Measurements from ENCODE around the gene PACRG. TPM values are rescaled to one million over a fixed set of nuclear protein-coding genes. Genes with fewer than 3 reads are reported as not detected.
A peak's percentile ranks its signal among the peaks of the same experiment; 100 is the strongest.

The PACRG gene
- total and polyA plus RNA-seq, 2 donors (not counting 3 experiments of a cell fraction or from before 2014, with no cell fraction given) = 0.08 TPM; not detected in 1

DNA sequence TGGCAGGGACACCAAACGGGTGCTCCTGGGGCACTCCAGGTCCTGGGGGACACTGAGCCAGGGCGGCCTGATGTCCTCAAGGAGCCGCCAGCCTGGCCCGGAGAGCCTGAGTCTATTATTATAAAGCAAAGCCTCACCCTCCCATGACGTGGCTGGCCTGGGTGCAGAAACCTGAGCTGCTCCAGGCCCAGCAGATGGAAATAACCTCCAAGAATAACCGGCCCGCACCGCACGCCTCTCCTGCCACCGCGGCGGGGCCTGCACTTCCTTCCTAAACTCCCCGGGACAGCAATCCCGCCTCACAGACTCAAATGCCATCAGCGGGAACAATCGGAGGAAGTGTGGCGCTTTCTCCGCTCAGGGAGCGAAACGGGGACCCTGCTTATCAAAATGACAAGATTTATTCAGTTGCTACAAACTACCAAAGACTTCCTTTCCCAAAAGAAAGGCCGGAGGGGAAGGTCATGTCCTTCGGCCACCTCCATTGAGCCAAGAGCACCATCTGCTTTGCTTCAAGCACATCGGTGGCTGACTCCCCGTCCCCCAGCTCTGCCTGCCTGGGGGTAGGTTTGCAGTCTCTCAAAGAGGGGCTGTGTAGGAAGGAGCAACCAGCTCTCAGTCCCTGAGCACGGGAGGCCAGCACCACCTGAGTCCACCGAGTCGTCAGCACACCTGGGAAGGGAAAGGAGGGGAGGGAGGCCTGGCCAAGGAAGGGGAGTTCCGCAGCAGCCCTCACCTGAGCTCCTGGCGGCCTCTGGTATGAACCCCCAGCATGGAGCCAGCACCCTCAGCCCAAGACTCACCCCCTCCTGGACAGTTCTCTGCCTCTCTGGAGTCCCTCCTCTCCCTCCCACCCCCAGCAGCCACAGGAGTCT is 608.1 kb downstream of the PACRG start:
- intact Hi-C loops (cut with micrococcal nuclease) = loop anchor here (1.0 to 2.0 kb wide), 11 partner anchors 12 to 762 kb away; no protein-coding TSS in a partner anchor
- dilution Hi-C loops (cut with MboI; ENCODE audit: extremely low pct_ligation_motif_present, low sequenced_read_pairs) = no loop called here
- Histone ChIP-seq H3K4me3 (replicated peaks in 1 of 3; ENCODE audit: insufficient read depth in 1 of 3, low read depth in 1 of 3, low read length in 3 of 3) (no peak overlapping the region), H4K20me1 (replicated peaks; ENCODE audit: control insufficient read depth, extremely low read depth, insufficient read depth, low read length) (no peaks in the 10 kb centered on the region), H3K9me1 (replicated peaks; ENCODE audit: control insufficient read depth, extremely low read depth, insufficient read depth, low read length) (no peaks in the 10 kb centered on the region), H3K36me3 (ENCODE audit: control insufficient read depth in 2 of 2, extremely low read depth in 1 of 2, insufficient read depth in 2 of 2, low read length in 2 of 2) (no peaks in the 10 kb centered on the region), H3K9ac (replicated peaks; ENCODE audit: extremely low read depth, insufficient read depth, low read length) (peak overlapping the region; percentile 70), H3K9me3 (replicated peaks; ENCODE audit: control insufficient read depth, insufficient read depth, low read length) (no peaks in the 10 kb centered on the region), H3K27ac (ENCODE audit: insufficient read depth, low read depth, low read length) (peak overlapping the region; percentile 95), H3K79me2 (ENCODE audit: control insufficient read depth, insufficient read depth, low read length) (no peaks in the 10 kb centered on the region), H3K4me1 (ENCODE audit: control insufficient read depth, extremely low read depth, insufficient read depth, low read length) (peaks cover 23% of the 10 kb centered on the region), H3K27me3 (ENCODE audit: control insufficient read depth in 2 of 2, insufficient read depth in 2 of 2, low read length in 2 of 2) (no peaks in the 10 kb centered on the region), H2AFZ (ENCODE audit: low read depth, low read length) (peak overlapping the region; percentile 76), H3K4me2 (ENCODE audit: insufficient read depth, low read length) (no peak overlapping the region)
- TF ChIP-seq EZH2 (IDR thresholded peaks at IDR 0.05; ENCODE audit: borderline replicate concordance, low read depth, low read length, severe bottlenecking) (no peak), POLR2A (IDR thresholded peaks at IDR 0.05; ENCODE audit: low read depth, low read length) (peak; percentile 11), MYC (IDR thresholded peaks at IDR 0.05; ENCODE audit: low read depth, low read length) (no peak), POLR2AphosphoS5 (IDR thresholded peaks at IDR 0.05; ENCODE audit: insufficient read depth, low read depth, low read length) (peak; percentile 63), GATA2 (IDR thresholded peaks at IDR 0.05; ENCODE audit: insufficient read depth, insufficient read length, low read depth, low read length) (peak; percentile 83), JUN (IDR thresholded peaks at IDR 0.05; ENCODE audit: borderline replicate concordance, insufficient read depth, insufficient read length, low read depth) (no peak), FOS (IDR thresholded peaks at IDR 0.05; ENCODE audit: borderline replicate concordance, insufficient read depth, low read length) (peak; percentile 35)
- TF ChIP-seq, protein P1, sequence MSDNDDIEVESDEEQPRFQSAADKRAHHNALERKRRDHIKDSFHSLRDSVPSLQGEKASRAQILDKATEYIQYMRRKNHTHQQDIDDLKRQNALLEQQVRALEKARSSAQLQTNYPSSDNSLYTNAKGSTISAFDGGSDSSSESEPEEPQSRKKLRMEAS (IDR thresholded peaks at IDR 0.05; ENCODE audit: insufficient read depth, insufficient read length) = no peak
- TF ChIP-seq, protein P2, sequence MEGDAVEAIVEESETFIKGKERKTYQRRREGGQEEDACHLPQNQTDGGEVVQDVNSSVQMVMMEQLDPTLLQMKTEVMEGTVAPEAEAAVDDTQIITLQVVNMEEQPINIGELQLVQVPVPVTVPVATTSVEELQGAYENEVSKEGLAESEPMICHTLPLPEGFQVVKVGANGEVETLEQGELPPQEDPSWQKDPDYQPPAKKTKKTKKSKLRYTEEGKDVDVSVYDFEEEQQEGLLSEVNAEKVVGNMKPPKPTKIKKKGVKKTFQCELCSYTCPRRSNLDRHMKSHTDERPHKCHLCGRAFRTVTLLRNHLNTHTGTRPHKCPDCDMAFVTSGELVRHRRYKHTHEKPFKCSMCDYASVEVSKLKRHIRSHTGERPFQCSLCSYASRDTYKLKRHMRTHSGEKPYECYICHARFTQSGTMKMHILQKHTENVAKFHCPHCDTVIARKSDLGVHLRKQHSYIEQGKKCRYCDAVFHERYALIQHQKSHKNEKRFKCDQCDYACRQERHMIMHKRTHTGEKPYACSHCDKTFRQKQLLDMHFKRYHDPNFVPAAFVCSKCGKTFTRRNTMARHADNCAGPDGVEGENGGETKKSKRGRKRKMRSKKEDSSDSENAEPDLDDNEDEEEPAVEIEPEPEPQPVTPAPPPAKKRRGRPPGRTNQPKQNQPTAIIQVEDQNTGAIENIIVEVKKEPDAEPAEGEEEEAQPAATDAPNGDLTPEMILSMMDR (IDR thresholded peaks at IDR 0.05; ENCODE audit: extremely low read depth in 1 of 2, insufficient read depth in 1 of 2, low read depth in 1 of 2, low read length in 2 of 2) = no peak
- DNase-seq (ENCODE audit: low read depth, low spot score) (peak; percentile 95), FAIRE-seq (peak; percentile 95)
- ChIA-PET CTCF (interaction anchor here (0.6 to 1.9 kb wide), 12 partner anchors 11 to 219 kb away, joined by 3 to 22 read pairs (median 4); no protein-coding TSS in a partner anchor), POLR2A (interaction anchor here (1.0 to 1.4 kb wide), 2 partner anchors 21 to 81 kb away, joined by 3 to 6 read pairs; no protein-coding TSS in a partner anchor)
- no TSS peak for BruUV-seq (replicated peaks)
